ENCODE results near the gene SLC1A5.
A peak's percentile ranks its signal among the peaks of the same experiment; 100 is the strongest.

SLC1A5 gene

DNA sequence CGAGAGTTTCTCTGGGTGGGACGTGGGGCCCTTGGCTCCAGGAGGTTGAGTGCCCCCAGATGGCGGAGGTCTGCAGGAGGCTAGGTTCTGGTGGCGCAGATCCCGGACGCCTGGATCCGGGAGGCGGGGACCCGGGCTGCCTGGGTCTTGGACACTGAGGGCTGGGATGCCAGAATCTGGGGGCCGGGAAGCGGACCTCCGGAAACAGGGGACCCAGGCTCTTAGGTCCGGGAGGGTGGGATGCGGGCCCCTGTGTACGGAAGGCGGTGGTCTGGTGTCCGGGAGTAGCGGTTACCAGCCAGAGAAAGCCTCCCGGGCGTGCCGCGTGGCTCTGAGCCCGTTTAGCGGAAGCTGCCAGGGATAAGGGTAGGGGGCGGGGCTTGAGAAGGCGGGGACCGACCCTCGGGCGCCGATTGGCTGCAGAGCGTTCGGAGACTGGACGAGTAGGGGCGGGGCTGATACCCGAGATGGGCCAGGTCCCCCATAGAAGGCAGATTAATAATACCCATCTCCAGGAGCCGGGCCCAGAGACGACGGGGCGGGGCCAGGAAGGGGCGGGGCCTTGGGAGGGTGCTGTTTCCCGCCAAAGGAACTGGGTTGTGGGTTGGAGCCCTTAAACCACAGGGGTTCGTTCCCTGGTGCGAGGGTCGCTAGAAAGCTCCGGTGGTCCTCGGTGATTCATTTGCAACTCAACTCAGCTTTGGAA is at the start of gene SLC1A5:
Gene SLC1A5, minus strand, starts transcription at position 333 of the 706 bp plus-strand sequence. CDS start 629 bp downstream, outside the sequence.
- H3K36me3 Mint-ChIP-seq (ENCODE audit: low read depth): no peaks in the 10 kb centered on the region
- H3K27ac Mint-ChIP-seq: no peak within 1 kb of the TSS
- peak within 1 kb of the TSS; percentile 93 for H3K4me3 Mint-ChIP-seq
- peaks cover 16% of the 10 kb centered on the region for H3K27me3 Mint-ChIP-seq (ENCODE audit: low read depth, poor library complexity)
- H3K4me1 Mint-ChIP-seq: peaks cover 53% of the 10 kb centered on the region
- DNase-seq: peak; percentile 99
- no peak for TF ChIP-seq CTCF (IDR thresholded peaks at IDR 0.05)
- no peaks in the 10 kb centered on the region for H3K9me3 Mint-ChIP-seq

GRCh38 chr19:46838160-46838559 is 49.8 kb upstream of the SLC1A5 start:
- Mint-ChIP-seq H3K27ac (peak overlapping the region; percentile 64), H3K27me3 (ENCODE audit: low read depth, poor library complexity) (no peaks in the 10 kb centered on the region), H3K9me3 (no peaks in the 10 kb centered on the region), H3K4me1 (no peaks in the 10 kb centered on the region), H3K4me3 (no peak overlapping the region), H3K36me3 (ENCODE audit: low read depth) (peaks cover 20% of the 10 kb centered on the region)
- TF ChIP-seq CTCF (IDR thresholded peaks at IDR 0.05): no peak
- DNase-seq: no peak

DNA sequence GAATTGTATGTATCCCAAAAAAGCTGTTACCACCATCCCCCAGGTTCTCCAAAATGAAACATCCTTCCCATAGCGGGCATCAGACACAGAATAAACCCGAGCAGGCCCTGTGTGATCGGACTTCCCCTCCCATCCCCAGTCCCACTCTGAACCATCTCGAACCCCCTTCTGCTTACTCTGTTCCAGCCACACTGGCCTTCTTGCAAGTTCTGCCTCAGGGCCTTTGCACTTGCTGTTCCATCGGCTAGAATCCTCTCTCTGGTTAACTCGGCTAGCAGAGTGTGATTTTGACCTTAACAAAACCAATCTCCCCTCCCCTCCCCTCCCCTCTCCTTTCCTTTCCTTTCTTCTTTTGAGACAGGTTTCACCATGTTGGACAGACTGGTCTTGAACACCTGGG is 46.6 kb upstream of the SLC1A5 start:
- TF ChIP-seq CTCF (IDR thresholded peaks at IDR 0.05): no peak
- Mint-ChIP-seq H3K27ac (no peak overlapping the region), H3K4me3 (no peak overlapping the region), H3K4me1 (peaks cover 2% of the 10 kb centered on the region), H3K9me3 (peaks cover 8% of the 10 kb centered on the region), H3K27me3 (ENCODE audit: low read depth, poor library complexity) (peaks cover 3% of the 10 kb centered on the region), H3K36me3 (ENCODE audit: low read depth) (peaks cover 13% of the 10 kb centered on the region)
- DNase-seq: no peak

DNA sequence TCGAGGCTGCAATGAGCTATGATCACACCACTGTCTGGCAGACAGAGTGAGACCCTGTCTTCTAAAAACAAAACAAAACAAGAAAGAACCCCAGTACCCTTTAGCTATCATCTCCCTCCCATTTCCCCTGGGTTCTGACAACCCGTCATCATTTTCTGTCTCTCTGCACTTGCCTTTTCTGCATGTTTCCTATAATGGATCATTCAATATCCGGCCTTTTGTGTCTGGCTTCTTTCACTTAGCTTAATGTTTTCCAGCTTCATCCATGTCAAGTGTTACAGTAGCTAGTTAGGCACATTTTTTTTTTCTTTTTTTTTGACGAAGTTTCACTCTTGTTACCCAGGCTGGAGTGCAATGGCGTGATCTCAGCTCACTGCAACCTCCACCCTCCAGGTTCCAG is 45.7 kb upstream of the SLC1A5 start:
- H3K36me3 Mint-ChIP-seq (ENCODE audit: low read depth): peaks cover 11% of the 10 kb centered on the region
- no peak for TF ChIP-seq CTCF (IDR thresholded peaks at IDR 0.05)
- no peak overlapping the region for H3K27ac Mint-ChIP-seq
- no peak overlapping the region for H3K4me3 Mint-ChIP-seq
- peaks cover 10% of the 10 kb centered on the region for H3K9me3 Mint-ChIP-seq
- no peak for DNase-seq
- H3K4me1 Mint-ChIP-seq: peaks cover 5% of the 10 kb centered on the region
- peaks cover 5% of the 10 kb centered on the region for H3K27me3 Mint-ChIP-seq (ENCODE audit: low read depth, poor library complexity)

- no peak for DNase-seq
- H3K9me3 Mint-ChIP-seq: peaks cover 14% of the 10 kb centered on the region
- H3K4me1 Mint-ChIP-seq: peaks cover 15% of the 10 kb centered on the region
- H3K36me3 Mint-ChIP-seq (ENCODE audit: low read depth): no peaks in the 10 kb centered on the region
- H3K27me3 Mint-ChIP-seq (ENCODE audit: low read depth, poor library complexity): peaks cover 5% of the 10 kb centered on the region
- H3K27ac Mint-ChIP-seq: no peak overlapping the region
- H3K4me3 Mint-ChIP-seq: no peak overlapping the region
- no peak for TF ChIP-seq CTCF (IDR thresholded peaks at IDR 0.05)
Observed at GRCh38 chr19:46830864-46831263, 42.5 kb upstream of the SLC1A5 start.

DNA sequence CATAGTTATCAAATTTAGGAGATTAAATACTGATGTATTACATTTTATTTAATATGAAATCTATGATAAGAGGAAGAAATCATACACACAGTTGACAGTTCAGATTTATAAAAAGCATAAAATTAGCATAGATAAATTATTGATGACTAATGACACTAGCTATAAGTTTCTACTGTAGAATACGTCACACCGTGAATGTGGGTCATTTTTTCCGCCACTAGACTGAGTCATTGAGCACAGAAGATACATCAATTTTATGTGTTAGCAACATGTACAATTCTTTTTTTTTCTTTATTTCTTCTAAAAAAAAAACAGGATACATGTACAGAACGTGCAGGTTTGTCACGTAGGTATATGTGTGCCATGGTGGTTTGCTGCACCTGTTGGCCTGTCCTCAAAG is 40.1 kb upstream of the SLC1A5 start:
- DNase-seq: no peak
- no peak overlapping the region for H3K4me3 Mint-ChIP-seq
- H3K4me1 Mint-ChIP-seq: peaks cover 15% of the 10 kb centered on the region
- no peak for TF ChIP-seq CTCF (IDR thresholded peaks at IDR 0.05)
- peaks cover 26% of the 10 kb centered on the region for H3K9me3 Mint-ChIP-seq
- peaks cover 13% of the 10 kb centered on the region for H3K27me3 Mint-ChIP-seq (ENCODE audit: low read depth, poor library complexity)
- H3K27ac Mint-ChIP-seq: no peak overlapping the region
- no peaks in the 10 kb centered on the region for H3K36me3 Mint-ChIP-seq (ENCODE audit: low read depth)
